Stomach (tissue), 4 donors: ENCODE data around the gene CCND1.

Experiments
- POLR2AphosphoS5 ChIP-seq, 3 donors: sonication (generic); formaldehyde crosslinking; IDR thresholded peaks; one replicate each; pipeline ENCODE4 v1.6.1; 2016; ENCODE audit warnings: antibody characterized with exemption in 3 of 3
- TF ChIP-seq, protein P1 (sequence below), 7 experiments: fragments of 450-650 bp in 4 of 7; fragments of 200-600 bp in 3 of 7; sonication (generic) in 3 of 7; IDR thresholded peaks; one replicate each; pipeline ENCODE4 v1.5.1; 2016 to 2019; ENCODE audit warnings: antibody characterized with exemption in 7 of 7, control low read depth in 2 of 7, mild to moderate bottlenecking in 1 of 7

DNA sequence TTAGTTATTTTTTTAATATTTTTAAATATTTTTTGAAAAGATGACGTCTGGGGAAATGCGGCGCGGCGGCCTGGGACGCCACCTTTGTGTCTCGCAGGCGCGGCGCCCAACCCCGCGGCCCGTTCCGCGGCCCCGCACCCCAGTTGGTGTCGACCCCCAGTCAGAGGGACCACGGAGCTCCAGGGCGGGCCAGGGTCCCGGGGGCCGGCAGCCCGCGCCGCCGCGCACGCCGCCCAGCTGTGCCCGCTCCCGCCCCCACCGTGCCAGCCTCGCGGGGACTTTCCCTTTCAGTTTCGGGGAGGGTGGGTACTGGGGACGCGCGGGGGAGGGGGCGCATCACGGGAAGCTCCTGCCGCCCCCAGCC, 1.6 kb downstream of the CCND1 start:
- no peak for TF ChIP-seq POLR2AphosphoS5 (IDR thresholded peaks at IDR 0.05)
- TF ChIP-seq, protein P1, sequence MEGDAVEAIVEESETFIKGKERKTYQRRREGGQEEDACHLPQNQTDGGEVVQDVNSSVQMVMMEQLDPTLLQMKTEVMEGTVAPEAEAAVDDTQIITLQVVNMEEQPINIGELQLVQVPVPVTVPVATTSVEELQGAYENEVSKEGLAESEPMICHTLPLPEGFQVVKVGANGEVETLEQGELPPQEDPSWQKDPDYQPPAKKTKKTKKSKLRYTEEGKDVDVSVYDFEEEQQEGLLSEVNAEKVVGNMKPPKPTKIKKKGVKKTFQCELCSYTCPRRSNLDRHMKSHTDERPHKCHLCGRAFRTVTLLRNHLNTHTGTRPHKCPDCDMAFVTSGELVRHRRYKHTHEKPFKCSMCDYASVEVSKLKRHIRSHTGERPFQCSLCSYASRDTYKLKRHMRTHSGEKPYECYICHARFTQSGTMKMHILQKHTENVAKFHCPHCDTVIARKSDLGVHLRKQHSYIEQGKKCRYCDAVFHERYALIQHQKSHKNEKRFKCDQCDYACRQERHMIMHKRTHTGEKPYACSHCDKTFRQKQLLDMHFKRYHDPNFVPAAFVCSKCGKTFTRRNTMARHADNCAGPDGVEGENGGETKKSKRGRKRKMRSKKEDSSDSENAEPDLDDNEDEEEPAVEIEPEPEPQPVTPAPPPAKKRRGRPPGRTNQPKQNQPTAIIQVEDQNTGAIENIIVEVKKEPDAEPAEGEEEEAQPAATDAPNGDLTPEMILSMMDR (IDR thresholded peaks at IDR 0.05), result no peak
